GM18519 (cell line): ENCODE data around the gene SCARF1.
"Not testable (repeated sequence)": the region's sequence is repeated elsewhere in the genome, so short reads cannot be mapped to it uniquely, and the experiment has no call there.

Experiments used
- ATAC-seq: cut with Tn5 transposase; IDR thresholded peaks from one replicate; pipeline ENCODE4 v1.9.1; 2021; ENCODE audit warnings: mild to moderate bottlenecking, moderate library complexity; ENCODE audit not compliant: unreplicated experiment, low FRiP score

SCARF1 gene

GRCh38 chr17:1645207-1646171 lies at the start of gene SCARF1:
Gene SCARF1 (minus strand): TSS chr17:1645732. CDS start chr17:1645697, 35 bp downstream.
- no peak for ATAC-seq

- no peak for ATAC-seq
Measured at GRCh38 chr17:1693339-1693738, 47.8 kb upstream of the SCARF1 start.

GRCh38 chr17:1690544-1691221 lies 45.2 kb upstream of the SCARF1 start:
- no peak for ATAC-seq

- not testable (repeated sequence) for ATAC-seq
Measured at GRCh38 chr17:1688405-1688804, 42.9 kb upstream of the SCARF1 start.

- ATAC-seq = no peak
Measured at GRCh38 chr17:1686086-1686485, 40.6 kb upstream of the SCARF1 start.

GRCh38 chr17:1684378-1685189 lies 39.1 kb upstream of the SCARF1 start, which contains the start of gene PRPF8:
Gene PRPF8 (minus strand): TSS chr17:1684867. CDS start chr17:1684571, 296 bp downstream.
- peak; percentile 97 for ATAC-seq

GRCh38 chr17:1683459-1683858 lies 37.9 kb upstream of the SCARF1 start:
- no peak for ATAC-seq

GRCh38 chr17:1676401-1676800 lies 30.9 kb upstream of the SCARF1 start:
- ATAC-seq = no peak

- ATAC-seq = no peak
Measured at GRCh38 chr17:1673041-1673785, 27.7 kb upstream of the SCARF1 start.

- ATAC-seq = not testable (repeated sequence)
Measured at GRCh38 chr17:1663934-1664333, 18.4 kb upstream of the SCARF1 start.

GRCh38 chr17:1661045-1661444 lies 15.5 kb upstream of the SCARF1 start:
- no peak for ATAC-seq

GRCh38 chr17:1658100-1658499 lies 12.6 kb upstream of the SCARF1 start:
- no peak for ATAC-seq

- no peak for ATAC-seq
Measured at GRCh38 chr17:1653735-1654134, 8.2 kb upstream of the SCARF1 start.

- not testable (repeated sequence) for ATAC-seq
Measured at GRCh38 chr17:1652794-1653193, 7.3 kb upstream of the SCARF1 start.

GRCh38 chr17:1651559-1651844 lies 6.0 kb upstream of the SCARF1 start:
- ATAC-seq = no peak

- ATAC-seq = no peak
Measured at GRCh38 chr17:1650731-1651558, 5.4 kb upstream of the SCARF1 start.

GRCh38 chr17:1649844-1650501 lies 4.4 kb upstream of the SCARF1 start, which contains the start of gene RILP:
Gene RILP (minus strand): TSS chr17:1649866. CDS start chr17:1649804, 62 bp downstream.
- ATAC-seq = no peak

GRCh38 chr17:1648963-1649843 lies 3.7 kb upstream of the SCARF1 start:
- peak; percentile 43 for ATAC-seq
